ENCODE results near the gene CCT7. TPM values are rescaled to one million over a fixed set of nuclear protein-coding genes. Genes with fewer than 3 reads are reported as not detected.

The CCT7 gene
- total RNA-seq, 1 experiment from 2014 or later = 482 TPM

- POLR2A ChIA-PET = no interaction called here
- no peaks in the 10 kb centered on the region for H3K36me3 Mint-ChIP-seq
- H3K27me3 Mint-ChIP-seq (ENCODE audit: low read depth) = peaks cover 36% of the 10 kb centered on the region
- no peak overlapping the region for H3K4me3 Mint-ChIP-seq
- CTCF ChIA-PET = no interaction called here
- no peak overlapping the region for H3K27ac Mint-ChIP-seq
- H3K9me3 Mint-ChIP-seq = no peaks in the 10 kb centered on the region
- TF ChIP-seq ZBTB43 (CRISPR knock-in tag; IDR thresholded peaks at IDR 0.05) (no peak), SP1 (CRISPR knock-in tag; conservative IDR thresholded peaks at IDR 0.05) (no peak)
- peaks cover 14% of the 10 kb centered on the region for H3K4me1 Mint-ChIP-seq
- no peak for ATAC-seq
- DNase-seq (ENCODE audit: low spot score) = no peak
Observed at GRCh38 chr2:73266061-73266901, 32.2 kb downstream of the CCT7 start.

- H3K4me3 Mint-ChIP-seq = no peak overlapping the region
- no peak for TF ChIP-seq ZNF263 (CRISPR knock-in tag; IDR thresholded peaks at IDR 0.05; ENCODE audit: low read depth)
- no peak for TF ChIP-seq ZNF512 (CRISPR knock-in tag; IDR thresholded peaks at IDR 0.05; ENCODE audit: borderline replicate concordance)
- no peak for TF ChIP-seq NFYB (CRISPR knock-in tag; conservative IDR thresholded peaks at IDR 0.05; ENCODE audit: low read depth)
- no peak for TF ChIP-seq USF2 (CRISPR knock-in tag; IDR thresholded peaks at IDR 0.05)
- no peak for TF ChIP-seq IRF1 (CRISPR knock-in tag; IDR thresholded peaks at IDR 0.05)
- no peak for TF ChIP-seq ERG (CRISPR knock-in tag; IDR thresholded peaks at IDR 0.05)
- no peak for TF ChIP-seq NR2C2 (CRISPR knock-in tag; IDR thresholded peaks at IDR 0.05)
- DNase-seq (ENCODE audit: low spot score) (no peak), ATAC-seq (no peak)
- POLR2A ChIA-PET = no interaction called here
- CTCF ChIA-PET = no interaction called here
- peaks cover 36% of the 10 kb centered on the region for H3K27me3 Mint-ChIP-seq (ENCODE audit: low read depth)
- no peaks in the 10 kb centered on the region for H3K36me3 Mint-ChIP-seq
- no peaks in the 10 kb centered on the region for H3K9me3 Mint-ChIP-seq
- H3K4me1 Mint-ChIP-seq = peaks cover 14% of the 10 kb centered on the region
- no peak overlapping the region for H3K27ac Mint-ChIP-seq
Observed at GRCh38 chr2:73267008-73267407, 32.9 kb downstream of the CCT7 start.

GRCh38 chr2:73268366-73268829 is 34.3 kb downstream of the CCT7 start:
- no peak for ATAC-seq
- TF ChIP-seq NR1H2 (CRISPR knock-in tag; IDR thresholded peaks at IDR 0.05) (no peak), ZNF281 (CRISPR knock-in tag; IDR thresholded peaks at IDR 0.05) (no peak), ZNF317 (CRISPR knock-in tag; IDR thresholded peaks at IDR 0.05; ENCODE audit: borderline replicate concordance, low read depth) (no peak), ATF1 (CRISPR knock-in tag; IDR thresholded peaks at IDR 0.05) (no peak), ZNF121 (CRISPR knock-in tag; IDR thresholded peaks at IDR 0.05) (peak; percentile 61; the same call in 1 of the 2 replicates), ZNF219 (CRISPR knock-in tag; IDR thresholded peaks at IDR 0.05; ENCODE audit: borderline replicate concordance) (no peak), MLX (CRISPR knock-in tag; IDR thresholded peaks at IDR 0.05) (no peak; the same call in 1 of the 2 replicates)
- POLR2A ChIA-PET = interaction anchor here (0.9 to 1.8 kb wide), 5 partner anchors 11 to 56 kb away, joined by 3 to 12 read pairs (median 7); partner anchors contain the start of gene CCT7

More at GRCh38 chr2:73268366-73268829, 34.3 kb downstream of the CCT7 start:
- no peak overlapping the region for H3K27ac Mint-ChIP-seq
- H3K27me3 Mint-ChIP-seq (ENCODE audit: low read depth) = peaks cover 36% of the 10 kb centered on the region
- DNase-seq (ENCODE audit: low spot score) = no peak
- peak overlapping the region; percentile 51 for H3K4me3 Mint-ChIP-seq
- no peaks in the 10 kb centered on the region for H3K36me3 Mint-ChIP-seq
- no peaks in the 10 kb centered on the region for H3K9me3 Mint-ChIP-seq
- peaks cover 14% of the 10 kb centered on the region for H3K4me1 Mint-ChIP-seq
- CTCF ChIA-PET = interaction anchor here (0.5 to 1.7 kb wide), 17 partner anchors 8 to 577 kb away, joined by 3 to 37 read pairs (median 5); partner anchors contain the start of genes CCT7, EGR4, FBXO41 and NOTO

Data from WTC11 (cell line).